Measurements from ENCODE around the gene EIF3L.

Gene EIF3L

DNA sequence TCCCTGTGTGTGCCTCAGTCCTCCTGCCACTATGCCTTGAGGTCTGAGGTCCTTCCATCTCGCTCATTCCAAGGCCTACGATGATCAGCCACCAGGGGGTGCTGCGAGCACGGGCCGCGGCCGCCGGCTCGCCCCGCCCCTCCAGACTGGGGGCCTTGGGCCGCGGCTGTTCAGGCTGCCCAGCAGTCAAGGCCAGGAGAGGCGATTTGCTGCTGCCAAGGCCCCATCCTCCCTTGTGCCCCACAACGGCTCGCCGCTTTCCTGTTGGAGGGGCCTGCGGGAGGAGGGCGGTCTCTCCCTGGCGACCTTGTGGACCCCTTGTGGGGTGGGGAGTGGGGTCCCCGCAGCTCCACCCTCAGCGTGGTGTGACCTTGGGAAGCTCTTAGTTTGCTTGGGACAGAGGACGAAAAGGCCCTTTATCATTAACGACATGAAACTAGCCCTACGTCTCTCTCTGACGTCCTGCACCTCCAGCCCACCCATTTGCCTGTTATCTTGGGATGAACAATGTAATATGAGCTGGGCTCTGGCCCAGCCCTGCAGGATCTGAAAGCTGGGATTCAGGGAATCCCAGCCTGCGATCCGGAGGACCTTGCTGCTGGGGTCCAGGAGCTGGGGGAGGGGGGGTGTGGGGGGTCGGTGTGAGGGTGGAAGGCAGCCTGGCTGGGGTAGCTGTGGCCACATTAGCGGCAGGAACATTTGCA lies 31.4 kb upstream of the EIF3L start:
- DNase-seq = peak; percentile 61 to 63

DNA sequence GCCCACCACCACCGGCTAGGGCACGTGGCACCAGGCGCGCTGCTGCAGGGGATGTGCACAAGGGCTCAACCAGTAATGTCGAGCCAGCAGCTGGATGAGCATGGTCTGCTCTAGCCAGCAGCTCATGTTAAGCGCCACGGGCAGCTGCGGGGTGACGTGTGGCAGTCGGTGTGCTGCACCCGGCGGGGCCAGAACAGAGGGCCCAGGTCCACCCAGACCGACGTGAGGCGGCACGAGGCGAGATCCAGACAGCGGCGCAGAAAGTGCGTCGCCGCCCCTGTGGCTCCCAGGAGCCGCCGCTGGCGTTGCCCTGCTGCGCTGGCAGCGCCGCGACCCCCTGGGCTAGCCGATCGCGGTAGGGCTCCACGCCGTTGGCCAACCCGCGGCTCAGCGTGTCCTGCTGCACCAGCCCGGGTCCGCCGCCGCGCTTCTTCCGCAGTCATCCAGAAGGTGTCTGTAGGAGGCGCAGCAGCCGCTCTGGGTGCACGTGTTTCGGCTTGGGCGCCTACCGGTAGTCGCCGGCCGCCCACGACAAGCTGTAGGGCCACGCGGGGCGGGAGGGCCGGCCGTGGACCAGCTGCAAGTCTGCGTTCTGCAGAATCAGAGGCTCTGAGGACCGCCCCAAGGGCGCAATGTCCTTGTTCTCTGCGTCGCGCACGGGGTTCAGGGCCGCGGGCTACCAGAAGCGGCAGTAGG lies 30.7 kb upstream of the EIF3L start:
- DNase-seq = no peak

DNA sequence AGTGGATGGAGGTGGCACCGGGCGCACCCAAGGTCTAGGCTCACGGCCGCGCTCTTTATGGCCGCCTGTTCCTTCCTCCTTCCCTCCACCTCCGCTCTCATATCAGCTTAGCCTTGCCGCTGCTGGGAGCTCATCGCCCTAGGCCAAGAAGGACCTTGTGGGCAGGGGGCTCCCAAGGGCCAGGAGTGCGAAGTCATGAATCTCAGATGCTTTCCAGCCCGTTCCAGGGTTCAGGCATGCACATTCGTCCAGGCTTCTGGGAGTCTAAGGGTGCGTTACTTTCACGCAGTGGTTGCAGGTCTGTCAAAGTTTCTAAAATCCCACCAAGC lies 30.1 kb upstream of the EIF3L start:
- no peak for DNase-seq

DNA sequence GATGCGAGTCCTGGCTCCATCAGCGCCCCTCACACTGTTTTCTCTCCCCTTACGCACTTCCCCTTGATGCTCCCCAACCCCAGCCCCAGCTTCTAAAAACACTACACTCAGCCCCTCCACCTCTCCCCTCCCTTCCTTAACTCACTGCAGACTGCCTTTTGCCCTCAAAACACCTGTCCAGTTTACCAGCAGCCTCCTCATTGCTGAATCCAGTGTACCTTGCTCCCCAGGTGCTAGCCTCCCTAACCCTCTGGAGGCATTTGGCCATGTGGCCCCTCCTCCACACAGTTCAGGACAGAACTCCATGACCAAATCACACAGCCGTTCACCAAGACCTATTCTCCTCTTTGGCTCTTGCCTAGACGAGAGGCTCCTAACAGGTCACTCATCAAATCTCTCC lies 28.9 kb upstream of the EIF3L start:
- no peak for DNase-seq

DNA sequence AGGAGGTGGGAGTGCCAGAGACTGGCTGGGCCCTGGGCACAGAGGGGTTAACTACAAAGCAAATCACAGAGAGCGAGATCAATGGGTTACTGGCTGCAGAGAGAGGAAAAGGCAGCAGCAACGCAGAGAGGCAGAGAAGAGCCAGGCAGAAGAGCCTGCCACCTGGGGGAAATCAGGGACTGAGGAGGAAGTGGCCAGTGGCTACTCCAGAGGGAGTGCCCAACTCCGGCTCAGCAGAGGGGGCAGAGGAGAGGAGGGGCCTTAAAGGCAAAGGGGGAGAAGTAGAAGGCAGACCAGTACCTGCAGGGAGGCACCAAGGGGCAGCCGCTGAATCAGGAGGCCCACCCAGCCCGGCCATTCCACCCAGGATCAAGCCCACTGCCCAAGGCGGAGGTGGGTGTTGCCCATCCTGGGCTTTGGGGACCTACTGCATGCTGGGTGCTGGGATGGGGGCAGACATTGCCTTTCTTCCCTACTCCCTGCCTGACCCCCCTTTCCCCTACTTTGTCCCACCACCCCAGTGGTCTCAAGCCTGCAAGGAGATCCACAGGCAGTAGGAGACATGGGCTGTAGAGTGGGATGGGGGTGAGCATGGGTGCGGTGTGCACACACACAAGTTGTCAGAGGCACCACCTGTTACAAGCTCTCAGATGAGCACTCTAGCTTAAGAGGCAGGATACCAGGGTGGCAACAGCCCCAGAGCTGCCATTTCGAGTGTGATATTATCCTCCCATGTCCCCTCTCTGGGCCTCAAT lies 27.0 kb upstream of the EIF3L start:
- DNase-seq = peak; percentile 26 to 38

DNA sequence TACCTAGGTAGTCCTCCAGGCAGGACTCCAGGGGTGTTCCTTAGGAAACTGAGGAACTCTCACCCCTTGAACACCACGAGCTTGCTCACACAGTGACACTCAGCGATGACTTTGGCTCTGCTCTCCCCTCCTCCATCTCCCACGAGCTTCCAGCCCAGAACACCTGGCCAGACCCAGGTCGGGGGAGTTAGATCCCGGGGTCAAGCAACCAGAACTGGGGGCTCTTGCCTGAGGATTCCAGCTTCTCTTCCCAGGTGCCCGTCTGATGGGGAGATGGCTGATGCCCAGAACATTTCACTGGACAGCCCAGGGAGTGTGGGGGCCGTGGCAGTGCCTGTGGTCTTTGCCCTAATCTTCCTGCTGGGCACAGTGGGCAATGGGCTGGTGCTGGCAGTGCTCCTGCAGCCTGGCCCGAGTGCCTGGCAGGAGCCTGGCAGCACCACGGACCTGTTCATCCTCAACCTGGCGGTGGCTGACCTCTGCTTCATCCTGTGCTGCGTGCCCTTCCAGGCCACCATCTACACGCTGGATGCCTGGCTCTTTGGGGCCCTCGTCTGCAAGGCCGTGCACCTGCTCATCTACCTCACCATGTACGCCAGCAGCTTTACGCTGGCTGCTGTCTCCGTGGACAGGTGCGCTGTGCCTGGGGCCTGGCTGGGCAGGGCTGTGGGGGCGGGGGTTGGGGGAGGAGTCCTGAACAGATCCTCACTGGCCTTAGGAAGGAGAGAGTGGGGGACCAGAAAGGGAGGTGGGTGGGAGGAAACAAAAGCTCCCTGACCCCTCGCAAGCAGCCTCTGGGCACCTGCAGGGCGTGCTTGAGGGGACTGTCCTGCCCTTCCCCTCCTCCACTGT lies 25.9 kb upstream of the EIF3L start, which contains the start of gene GALR3:
GALR3 (plus strand) TSS at position 249 of the 852 bp plus-strand sequence; CDS start at position 274, 25 bp downstream.
- peak; percentile 46 to 70 for DNase-seq

DNA sequence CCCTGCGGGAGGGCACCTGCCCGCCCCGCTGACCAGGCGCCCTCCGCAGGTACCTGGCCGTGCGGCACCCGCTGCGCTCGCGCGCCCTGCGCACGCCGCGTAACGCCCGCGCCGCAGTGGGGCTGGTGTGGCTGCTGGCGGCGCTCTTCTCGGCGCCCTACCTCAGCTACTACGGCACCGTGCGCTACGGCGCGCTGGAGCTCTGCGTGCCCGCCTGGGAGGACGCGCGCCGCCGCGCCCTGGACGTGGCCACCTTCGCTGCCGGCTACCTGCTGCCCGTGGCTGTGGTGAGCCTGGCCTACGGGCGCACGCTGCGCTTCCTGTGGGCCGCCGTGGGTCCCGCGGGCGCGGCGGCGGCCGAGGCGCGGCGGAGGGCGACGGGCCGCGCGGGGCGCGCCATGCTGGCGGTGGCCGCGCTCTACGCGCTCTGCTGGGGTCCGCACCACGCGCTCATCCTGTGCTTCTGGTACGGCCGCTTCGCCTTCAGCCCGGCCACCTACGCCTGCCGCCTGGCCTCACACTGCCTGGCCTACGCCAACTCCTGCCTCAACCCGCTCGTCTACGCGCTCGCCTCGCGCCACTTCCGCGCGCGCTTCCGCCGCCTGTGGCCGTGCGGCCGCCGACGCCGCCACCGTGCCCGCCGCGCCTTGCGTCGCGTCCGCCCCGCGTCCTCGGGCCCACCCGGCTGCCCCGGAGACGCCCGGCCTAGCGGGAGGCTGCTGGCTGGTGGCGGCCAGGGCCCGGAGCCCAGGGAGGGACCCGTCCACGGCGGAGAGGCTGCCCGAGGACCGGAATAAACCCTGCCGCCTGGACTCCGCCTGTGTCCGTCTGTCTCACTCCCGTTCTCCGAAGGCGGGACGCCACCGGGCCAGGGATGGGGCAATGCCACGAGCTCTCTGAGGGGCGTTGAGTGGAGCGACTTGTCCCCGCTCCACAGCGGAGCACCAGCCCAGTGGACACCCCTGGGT lies 24.3 kb upstream of the EIF3L start:
- no peak for DNase-seq

DNA sequence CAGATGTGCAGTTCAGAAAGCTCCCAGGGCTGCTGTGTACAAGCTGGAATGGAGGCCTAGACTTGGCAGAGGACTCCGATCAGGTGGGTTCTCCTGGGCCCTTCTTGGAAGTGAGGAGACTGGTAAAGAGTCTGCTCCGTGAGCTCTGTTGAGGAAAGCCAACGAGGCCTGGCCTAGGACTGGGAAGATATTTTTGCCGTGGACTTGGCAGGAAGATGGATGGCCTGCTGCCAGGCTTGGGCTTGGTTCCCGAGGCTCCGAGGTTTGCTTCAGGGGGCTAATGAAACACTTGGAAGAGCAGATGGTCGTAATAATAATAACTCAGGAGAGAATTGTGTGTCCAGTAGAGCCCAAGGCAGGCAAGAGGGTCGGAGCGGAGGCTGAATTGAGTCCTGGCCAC lies 22.2 kb upstream of the EIF3L start:
- DNase-seq = no peak

DNA sequence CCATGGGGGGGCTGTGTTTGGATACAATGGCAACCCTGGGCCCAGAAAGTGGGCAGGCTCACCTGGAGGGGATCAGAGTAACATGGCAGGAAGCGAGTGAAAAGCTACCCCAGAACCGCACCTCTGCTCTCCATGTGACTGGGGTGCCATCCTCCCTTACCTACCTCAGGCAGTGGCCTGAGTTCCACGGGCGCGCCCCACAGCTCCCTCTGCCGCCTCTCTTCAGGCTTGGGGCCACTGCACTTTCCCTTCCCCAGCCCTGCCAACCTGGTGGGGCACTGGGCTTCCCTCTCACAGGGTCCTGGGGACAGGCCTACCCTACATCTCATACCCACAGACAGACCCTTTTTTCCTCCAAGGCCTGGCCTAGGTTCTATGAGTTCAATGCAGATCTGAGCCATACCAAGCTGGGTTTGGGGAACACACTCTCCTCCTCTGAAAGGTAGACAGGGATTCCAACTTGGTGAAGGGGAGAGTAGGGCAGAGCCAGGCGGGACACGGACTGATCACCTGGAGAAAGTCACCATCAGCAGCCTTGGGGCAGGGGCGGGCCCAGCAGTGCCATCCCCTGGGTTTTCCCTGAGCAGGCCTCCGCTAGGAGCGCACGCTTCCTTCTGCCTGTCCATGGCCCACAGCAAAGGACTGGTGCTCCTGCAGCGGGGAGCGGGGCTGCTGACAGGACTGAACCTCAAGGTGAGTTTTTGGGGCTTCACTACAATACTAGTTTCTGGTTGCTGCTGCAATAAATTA lies 19.0 kb upstream of the EIF3L start:
- no peak for DNase-seq

DNA sequence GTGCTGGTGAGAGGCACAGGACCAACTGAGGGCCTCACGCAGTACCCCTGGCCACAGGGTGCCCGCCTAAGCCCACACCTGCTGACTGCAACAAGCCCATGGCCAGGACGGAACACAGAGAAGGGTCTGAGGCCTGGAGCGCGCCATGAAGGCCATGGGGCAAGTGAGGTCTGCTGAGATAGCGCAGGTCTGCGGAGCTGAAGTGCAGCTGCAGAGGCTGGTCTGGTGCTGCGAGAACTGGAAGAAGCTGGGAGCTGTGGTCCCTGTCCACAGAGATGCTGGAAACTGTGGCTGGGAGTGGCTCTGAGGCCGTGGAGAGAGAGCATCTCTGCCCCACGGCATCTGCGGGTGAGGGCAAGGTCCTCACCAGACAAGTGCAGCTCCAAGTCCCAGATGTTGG lies 17.7 kb upstream of the EIF3L start:
- no peak for DNase-seq

DNA sequence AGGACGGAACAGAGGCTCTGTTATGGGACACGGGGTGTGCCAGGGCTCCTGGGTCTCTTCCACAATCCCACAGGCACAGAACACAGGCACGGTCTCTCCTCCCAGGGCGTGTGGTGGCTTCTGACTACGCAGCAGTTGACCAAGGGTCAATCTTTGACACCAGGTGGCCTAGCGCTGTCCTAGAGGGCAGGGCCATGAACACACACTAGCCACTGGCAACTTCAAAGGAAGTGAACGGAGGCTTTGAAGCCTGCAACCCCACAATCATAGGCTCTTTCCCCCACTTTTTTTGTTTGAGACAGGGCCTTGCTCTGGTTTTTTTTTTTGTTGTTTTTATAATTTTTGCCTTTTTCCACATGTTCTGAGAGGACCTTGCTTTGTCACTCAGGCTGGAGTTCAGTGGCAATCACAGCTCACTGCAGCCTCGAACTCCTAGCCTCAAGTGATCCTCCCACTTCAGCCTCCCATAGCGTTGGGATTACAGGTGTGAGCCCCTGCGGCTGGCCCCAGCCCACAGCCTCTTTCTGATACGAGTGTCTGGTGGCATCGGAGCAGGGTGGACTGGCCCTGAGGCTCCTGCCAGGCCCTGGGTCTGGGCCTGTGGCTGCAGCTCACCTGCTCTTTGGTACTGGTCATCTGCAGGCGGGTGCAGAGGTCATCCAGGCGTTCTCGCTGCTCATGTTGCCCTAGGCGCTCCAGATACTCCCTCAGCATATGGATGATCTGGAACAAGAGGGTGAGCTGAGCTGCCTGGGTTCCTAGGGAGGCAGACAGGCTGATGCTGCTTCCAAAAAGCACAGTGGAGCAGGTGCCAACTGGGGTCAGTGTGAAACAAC lies 17.0 kb upstream of the EIF3L start:
- no peak for DNase-seq

DNA sequence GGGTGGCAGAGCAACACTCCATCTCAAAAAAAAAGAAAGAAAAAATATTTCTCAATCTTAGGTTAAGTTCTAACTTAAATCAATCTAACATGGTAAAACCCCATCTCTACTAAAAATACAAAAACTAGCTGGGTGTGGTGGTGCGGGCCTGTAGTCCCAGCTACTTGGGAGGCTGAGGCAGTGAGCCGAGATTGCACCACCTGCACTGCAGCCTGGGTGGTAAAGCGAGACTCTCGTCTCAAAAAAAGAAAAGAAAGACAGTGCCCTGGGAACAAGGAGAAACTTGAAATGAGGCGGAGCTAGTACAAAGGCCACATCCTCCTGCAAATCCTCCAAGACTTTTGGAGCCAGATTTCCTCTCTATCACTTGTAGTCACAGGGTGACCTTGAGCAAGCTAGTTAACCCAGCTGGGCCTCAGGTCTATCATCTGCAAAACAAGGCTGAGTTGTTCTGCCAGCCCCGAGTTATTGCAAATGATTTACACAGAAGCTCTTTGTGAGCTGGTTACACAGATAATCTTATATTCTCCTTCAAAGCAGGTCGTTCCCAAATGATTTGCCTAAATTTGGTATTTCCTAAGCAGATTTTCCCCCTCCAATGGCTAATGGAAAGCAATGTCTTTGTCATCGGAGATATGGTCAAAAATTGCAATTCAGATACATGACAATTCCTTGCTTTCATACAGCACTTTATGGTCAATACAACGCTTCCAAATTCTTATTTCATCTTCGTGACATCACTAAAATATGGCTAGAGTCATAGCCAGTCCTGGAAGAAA lies 7.0 kb upstream of the EIF3L start:
- no peak for DNase-seq

DNA sequence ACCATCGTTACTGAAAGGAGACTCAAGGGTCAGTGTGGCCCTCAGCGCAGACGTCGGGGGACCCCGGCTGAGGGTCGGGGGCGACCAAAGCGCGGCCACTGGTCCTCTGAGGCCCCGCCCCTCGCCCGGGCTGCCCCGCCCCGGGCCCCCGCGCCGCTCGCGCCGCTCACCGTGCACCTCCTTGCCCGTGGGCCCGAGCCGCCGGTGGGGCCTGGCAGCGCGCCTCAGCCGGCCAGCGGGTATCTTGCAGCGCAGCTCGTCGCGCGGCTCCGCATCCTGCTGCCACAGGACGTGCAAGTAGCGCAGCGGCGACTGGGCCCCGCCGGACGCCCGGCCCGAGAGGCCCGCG lies 5.5 kb upstream of the EIF3L start:
- DNase-seq = peak in 1 of 2 experiments; percentile 46

DNA sequence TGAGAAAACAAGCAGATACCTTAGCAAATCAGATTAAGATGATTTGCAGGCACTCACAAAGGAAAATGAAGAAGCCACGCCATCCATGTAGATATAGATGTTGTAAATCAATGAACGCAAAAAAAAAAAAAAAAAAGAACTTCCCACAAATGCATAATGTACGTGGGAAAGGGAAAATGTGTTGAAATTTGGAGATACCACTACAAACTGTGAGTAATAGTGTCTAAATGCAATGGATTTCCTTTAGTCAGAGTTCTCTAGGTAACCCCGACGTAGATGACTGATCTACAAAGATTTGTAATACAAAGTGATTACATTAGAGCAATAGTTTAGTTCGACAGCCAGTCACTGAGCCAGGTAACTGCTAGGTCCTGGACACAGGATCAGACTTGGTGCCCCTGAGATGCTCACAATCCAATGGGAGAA lies 4.3 kb upstream of the EIF3L start:
- no peak for DNase-seq

DNA sequence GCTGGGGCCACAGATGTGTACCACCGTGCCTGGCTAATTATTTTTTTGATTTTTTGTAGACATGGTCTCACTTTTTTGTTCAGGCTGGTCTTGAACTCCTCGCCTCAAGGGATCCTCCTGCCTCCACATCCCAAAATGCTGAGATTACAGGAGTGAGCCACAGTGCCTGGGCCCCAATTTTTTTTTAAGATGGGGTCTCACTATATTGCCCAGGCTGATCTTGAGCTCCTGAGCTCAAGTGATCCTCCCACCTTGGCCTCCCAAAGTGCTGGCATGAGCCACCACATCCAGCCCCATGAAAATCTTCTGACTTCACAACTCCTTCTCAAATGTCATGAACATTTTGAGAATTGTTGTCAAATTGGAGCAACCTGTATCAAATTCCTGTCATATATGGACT lies 2.8 kb upstream of the EIF3L start:
- DNase-seq = no peak

DNA sequence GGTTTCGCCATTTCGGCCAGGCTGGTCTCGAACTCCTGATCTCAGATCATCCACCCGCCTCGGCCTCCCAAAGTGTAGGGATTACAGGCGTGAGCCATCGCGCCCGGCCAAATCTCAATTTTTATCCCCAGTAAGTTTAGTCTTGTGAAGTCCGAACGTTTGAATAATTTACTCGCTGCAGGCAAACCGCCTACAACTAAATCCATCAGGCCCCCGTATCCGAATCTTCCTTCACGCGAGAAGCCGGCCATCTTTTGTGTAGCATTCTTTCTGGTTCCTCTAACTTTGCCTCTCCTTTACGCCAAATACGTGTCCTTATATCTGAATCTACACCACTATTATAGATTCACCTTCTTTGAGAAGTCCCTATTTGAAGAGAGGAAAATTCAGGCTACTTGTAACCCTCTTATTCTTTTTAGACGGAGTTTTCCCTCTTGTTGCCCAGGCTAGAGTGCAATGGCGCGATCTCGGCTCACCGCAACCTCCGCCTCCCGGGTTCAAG lies 581 bp upstream of the EIF3L start:
- peak; percentile 40 to 58 for DNase-seq

DNA sequence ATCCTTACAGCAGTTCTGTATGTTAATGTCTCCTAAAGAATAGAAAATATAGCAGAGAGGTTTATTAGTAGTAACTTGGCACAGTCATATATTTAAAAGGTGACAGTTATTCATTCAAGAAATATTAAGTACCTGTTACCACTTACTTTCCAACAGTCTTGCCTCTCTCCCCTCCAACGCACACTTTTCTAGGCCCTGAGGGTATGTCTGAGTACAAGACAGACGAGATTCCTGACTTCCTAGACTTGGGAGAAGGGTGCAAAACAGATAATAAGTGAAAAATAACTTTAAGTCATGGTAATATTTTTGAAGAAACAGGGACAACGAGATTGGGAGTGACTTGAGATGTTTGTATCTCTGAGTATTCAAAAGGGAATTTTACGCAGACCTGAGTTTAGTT lies 1.6 kb downstream of the EIF3L start:
- DNase-seq = no peak

DNA sequence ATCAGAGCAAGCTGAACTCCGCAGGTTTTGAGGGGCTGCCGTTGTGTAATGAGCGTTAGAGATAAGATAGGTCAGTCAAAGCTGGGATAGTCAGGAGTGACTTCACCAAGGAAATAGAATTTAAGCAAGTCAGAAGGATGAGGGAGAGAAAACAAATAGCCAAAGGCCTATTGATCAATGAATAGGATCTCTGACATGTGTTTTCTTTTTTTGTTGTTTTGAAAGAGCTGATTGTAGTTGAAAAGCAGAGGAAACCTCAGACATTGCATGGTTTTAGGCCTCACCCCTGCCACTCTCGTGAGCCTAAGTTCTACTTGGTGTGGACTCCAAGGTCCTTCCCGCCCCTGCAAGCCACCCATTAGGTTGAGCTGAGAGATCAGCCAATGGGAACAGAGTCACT lies 3.2 kb downstream of the EIF3L start:
- no peak for DNase-seq

DNA sequence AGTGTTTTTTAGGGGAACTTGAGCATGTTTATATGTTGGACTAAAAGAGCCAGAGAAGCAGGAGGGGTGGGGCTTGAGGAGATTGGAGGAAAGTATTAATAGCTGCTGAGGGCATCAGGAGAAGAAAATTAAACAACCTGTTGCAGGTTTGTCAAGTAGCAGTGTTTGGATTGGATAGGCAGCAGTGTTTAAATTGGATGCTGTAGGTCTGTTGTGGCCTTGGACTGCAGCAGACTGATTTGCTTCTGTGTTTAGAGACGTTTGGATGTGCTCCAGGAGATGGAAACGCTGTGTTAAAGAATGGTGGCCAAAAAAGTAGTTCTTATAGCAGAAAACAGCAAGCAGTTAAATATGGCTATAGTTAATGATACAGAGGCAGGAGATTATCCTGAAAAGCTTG lies 5.7 kb downstream of the EIF3L start:
- DNase-seq = no peak

Data from SHP77 (cell line).